Measurements from ENCODE around the gene NCOA6. TPM values are rescaled to one million over a fixed set of nuclear protein-coding genes. Genes with fewer than 3 reads are reported as not detected.

NCOA6 gene
- total RNA-seq, 1 donor from 2014 or later: 21.1 TPM

GRCh38 chr20:34850969-34851368, 25.5 kb upstream of the NCOA6 start:
- Mint-ChIP-seq H3K4me3 (ENCODE audit: unreplicated experiment) (no peak overlapping the region), H3K4me1 (ENCODE audit: low read depth, unreplicated experiment) (no peaks in the 10 kb centered on the region), H3K27ac (ENCODE audit: unreplicated experiment) (no peak overlapping the region), H3K36me3 (ENCODE audit: low read depth, unreplicated experiment) (peaks cover 14% of the 10 kb centered on the region), H3K9me3 (ENCODE audit: unreplicated experiment) (peaks cover 2% of the 10 kb centered on the region), H3K27me3 (ENCODE audit: low read depth, unreplicated experiment) (no peaks in the 10 kb centered on the region)
- Histone ChIP-seq H3K79me2 (ENCODE audit: insufficient read depth, low read length) (no peaks in the 10 kb centered on the region), H3K27me3 (ENCODE audit: insufficient read depth, low read length) (no peaks in the 10 kb centered on the region), H3K4me2 (ENCODE audit: low read length) (no peak overlapping the region), H3K9ac (ENCODE audit: low read length) (no peak overlapping the region), H3K27ac (ENCODE audit: low read depth, low read length) (no peak overlapping the region), H3K4me1 (ENCODE audit: insufficient read depth, low read length) (no peaks in the 10 kb centered on the region), H3K36me3 (ENCODE audit: insufficient read depth, low read length) (peaks cover 11% of the 10 kb centered on the region), H4K20me1 (ENCODE audit: insufficient read depth, low read length) (no peaks in the 10 kb centered on the region), H3K4me3 (ENCODE audit: insufficient read depth, low read depth, low read length) (no peak overlapping the region), H3K9me3 (ENCODE audit: insufficient read depth, low read depth, low read length) (no peaks in the 10 kb centered on the region), H2AFZ (ENCODE audit: low read depth, low read length) (no peak overlapping the region)
- TF ChIP-seq EZH2 (IDR thresholded peaks at IDR 0.05; ENCODE audit: insufficient read depth, low read length): no peak
- no peak for TF ChIP-seq CTCF (IDR thresholded peaks at IDR 0.05; ENCODE audit: insufficient read depth, low read depth, low read length)
- no peak for FAIRE-seq
- DNase-seq (ENCODE audit: low read depth): no peak

- TF ChIP-seq EZH2 (IDR thresholded peaks at IDR 0.05; ENCODE audit: insufficient read depth, low read length) (no peak), CTCF (IDR thresholded peaks at IDR 0.05; ENCODE audit: insufficient read depth, low read depth, low read length) (no peak)
- no peak overlapping the region for H3K4me3 ChIP-seq (ENCODE audit: insufficient read depth, low read depth, low read length)
- peaks cover 9% of the 10 kb centered on the region for H3K36me3 ChIP-seq (ENCODE audit: insufficient read depth, low read length)
- H3K36me3 Mint-ChIP-seq (ENCODE audit: low read depth, unreplicated experiment): peaks cover 12% of the 10 kb centered on the region
- H3K4me1 Mint-ChIP-seq (ENCODE audit: low read depth, unreplicated experiment): no peaks in the 10 kb centered on the region
- no peaks in the 10 kb centered on the region for H3K4me1 ChIP-seq (ENCODE audit: insufficient read depth, low read length)
- DNase-seq (ENCODE audit: low read depth): no peak
- no peaks in the 10 kb centered on the region for H4K20me1 ChIP-seq (ENCODE audit: insufficient read depth, low read length)
- H3K9me3 Mint-ChIP-seq (ENCODE audit: unreplicated experiment): peaks cover 2% of the 10 kb centered on the region
- H3K9me3 ChIP-seq (ENCODE audit: insufficient read depth, low read depth, low read length): no peaks in the 10 kb centered on the region
- H3K79me2 ChIP-seq (ENCODE audit: insufficient read depth, low read length): no peaks in the 10 kb centered on the region
- no peaks in the 10 kb centered on the region for H3K27me3 Mint-ChIP-seq (ENCODE audit: low read depth, unreplicated experiment)
- no peak overlapping the region for H3K27ac Mint-ChIP-seq (ENCODE audit: unreplicated experiment)
- no peak for FAIRE-seq
- no peak overlapping the region for H3K4me2 ChIP-seq (ENCODE audit: low read length)
- no peak overlapping the region for H3K27ac ChIP-seq (ENCODE audit: low read depth, low read length)
- H3K27me3 ChIP-seq (ENCODE audit: insufficient read depth, low read length): no peaks in the 10 kb centered on the region
- no peak overlapping the region for H3K9ac ChIP-seq (ENCODE audit: low read length)
- no peak overlapping the region for H3K4me3 Mint-ChIP-seq (ENCODE audit: unreplicated experiment)
- H2AFZ ChIP-seq (ENCODE audit: low read depth, low read length): no peak overlapping the region
Measured at GRCh38 chr20:34849778-34850177, 24.3 kb upstream of the NCOA6 start.

DNA sequence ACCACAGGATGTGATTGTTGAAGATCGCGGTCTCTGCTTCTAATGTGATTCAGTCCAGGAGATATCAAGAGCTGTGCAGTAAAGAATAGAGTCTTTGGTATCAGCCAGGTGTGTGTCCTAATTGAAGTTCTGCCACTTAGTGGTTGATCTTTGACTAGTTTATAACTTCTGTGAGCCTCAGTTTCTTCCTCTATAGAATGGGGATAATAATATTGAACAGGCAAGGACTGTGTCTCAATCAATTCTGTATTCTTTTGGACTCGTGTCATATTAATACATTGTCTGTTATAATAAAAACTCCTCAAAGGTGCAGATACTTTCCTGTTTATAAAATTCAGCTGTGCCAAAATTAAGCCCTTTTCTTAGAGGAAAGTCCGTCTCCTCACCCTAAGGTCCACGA, 23.1 kb upstream of the NCOA6 start:
- Mint-ChIP-seq H3K27me3 (ENCODE audit: low read depth, unreplicated experiment) (no peaks in the 10 kb centered on the region), H3K9me3 (ENCODE audit: unreplicated experiment) (peaks cover 2% of the 10 kb centered on the region), H3K36me3 (ENCODE audit: low read depth, unreplicated experiment) (peaks cover 12% of the 10 kb centered on the region), H3K4me3 (ENCODE audit: unreplicated experiment) (no peak overlapping the region), H3K27ac (ENCODE audit: unreplicated experiment) (peak overlapping the region; percentile 29), H3K4me1 (ENCODE audit: low read depth, unreplicated experiment) (peaks cover 1% of the 10 kb centered on the region)
- Histone ChIP-seq H4K20me1 (ENCODE audit: insufficient read depth, low read length) (no peaks in the 10 kb centered on the region), H3K27ac (ENCODE audit: low read depth, low read length) (no peak overlapping the region), H3K4me1 (ENCODE audit: insufficient read depth, low read length) (no peaks in the 10 kb centered on the region), H3K9me3 (ENCODE audit: insufficient read depth, low read depth, low read length) (no peaks in the 10 kb centered on the region), H3K4me3 (ENCODE audit: insufficient read depth, low read depth, low read length) (no peak overlapping the region), H3K79me2 (ENCODE audit: insufficient read depth, low read length) (no peaks in the 10 kb centered on the region), H3K27me3 (ENCODE audit: insufficient read depth, low read length) (no peaks in the 10 kb centered on the region), H3K4me2 (ENCODE audit: low read length) (no peak overlapping the region), H3K9ac (ENCODE audit: low read length) (no peak overlapping the region), H3K36me3 (ENCODE audit: insufficient read depth, low read length) (peaks cover 9% of the 10 kb centered on the region), H2AFZ (ENCODE audit: low read depth, low read length) (no peak overlapping the region)
- TF ChIP-seq EZH2 (IDR thresholded peaks at IDR 0.05; ENCODE audit: insufficient read depth, low read length) (no peak), CTCF (IDR thresholded peaks at IDR 0.05; ENCODE audit: insufficient read depth, low read depth, low read length) (no peak)
- DNase-seq (ENCODE audit: low read depth) (no peak), FAIRE-seq (no peak)
